Measurements from ENCODE around the gene KIFBP. TPM values are rescaled to one million over a fixed set of nuclear protein-coding genes. Genes with fewer than 3 reads are reported as not detected.
A peak's percentile ranks its signal among the peaks of the same experiment; 100 is the strongest.
"Not testable (repeated sequence)": the region's sequence is repeated elsewhere in the genome, so short reads cannot be mapped to it uniquely, and the experiment has no call there.

KIFBP gene
- total RNA-seq (26.7 TPM), polyA plus RNA-seq (ENCODE audit: insufficient read depth, low read depth, low replicate concordance) (25.6 TPM)
- long read RNA-seq, donor 1, partial matches to known transcripts = 0 of 4 reads
- long read RNA-seq, donor 1, other reads (novel, unspliced or antisense) = 0 of 4 reads
- long read RNA-seq, donor 2, transcript KIF1BP-201 (7 exons, 2,544 nt) = major isoform, 7 of 7 reads
- long read RNA-seq, donor 2, partial matches to known transcripts = 0 of 7 reads
- long read RNA-seq, donor 2, other reads (novel, unspliced or antisense) = 0 of 7 reads
- long read RNA-seq, donor 3, transcript KIF1BP-201 (7 exons, 2,544 nt) = major isoform, 10 of 12 reads
- long read RNA-seq, donor 3, partial matches to known transcripts = 0 of 12 reads
- long read RNA-seq, donor 3, other reads (novel, unspliced or antisense) = 0 of 12 reads
- long read RNA-seq, donor 4, transcript KIF1BP-201 (7 exons, 2,544 nt) = major isoform, 11 of 12 reads
- long read RNA-seq, donor 4, partial matches to known transcripts = 0 of 12 reads
- long read RNA-seq, donor 4, other reads (novel, unspliced or antisense) = 0 of 12 reads
- long read RNA-seq, donor 5, partial matches to known transcripts = 6 of 6 reads
- long read RNA-seq, donor 5, other reads (novel, unspliced or antisense) = 0 of 6 reads
- long read RNA-seq, donor 6, transcript KIF1BP-201 (7 exons, 2,544 nt) = major isoform, 12 of 13 reads
- long read RNA-seq, donor 6, partial matches to known transcripts = 0 of 13 reads
- long read RNA-seq, donor 6, other reads (novel, unspliced or antisense) = 0 of 13 reads
- long read RNA-seq, donor 7, transcript KIF1BP-201 (7 exons, 2,544 nt) = major isoform, 27 of 36 reads
- long read RNA-seq, donor 7, partial matches to known transcripts = 5 of 36 reads
- long read RNA-seq, donor 7, other reads (novel, unspliced or antisense) = 0 of 36 reads
- long read RNA-seq, donor 8, transcript KIF1BP-201 (7 exons, 2,544 nt) = major isoform, 5 of 6 reads
- long read RNA-seq, donor 8, partial matches to known transcripts = 0 of 6 reads
- long read RNA-seq, donor 8, other reads (novel, unspliced or antisense) = 0 of 6 reads
- long read RNA-seq, donor 9, transcript KIF1BP-201 (7 exons, 2,544 nt) = major isoform, 5 of 5 reads
- long read RNA-seq, donor 9, partial matches to known transcripts = 0 of 5 reads
- long read RNA-seq, donor 9, other reads (novel, unspliced or antisense) = 0 of 5 reads
- long read RNA-seq, donor 10, transcript KIF1BP-201 (7 exons, 2,544 nt) = major isoform, 7 of 9 reads
- long read RNA-seq, donor 10, partial matches to known transcripts = 0 of 9 reads
- long read RNA-seq, donor 10, other reads (novel, unspliced or antisense) = 0 of 9 reads

- Histone ChIP-seq H3K36me3 (ENCODE audit: control insufficient read depth in 2 of 3, insufficient read depth in 3 of 3, low read length in 3 of 3) (peaks cover 0 to 11% (median 3%) of the 10 kb centered on the region in 3 donors), H3K27me3 (ENCODE audit: control insufficient read depth, insufficient read depth, low read length) (no peaks in the 10 kb centered on the region), H3K4me1 (ENCODE audit: control insufficient read depth in 2 of 3, insufficient read depth in 2 of 3, low read depth in 1 of 3, low read length in 3 of 3) (peaks cover 0 to 11% (median 5%) of the 10 kb centered on the region in 3 donors), H3K27ac (ENCODE audit: low read depth in 2 of 2, low read length in 2 of 2) (peak within 1 kb of the TSS; percentile 32 to 79), H3K9ac (ENCODE audit: low read length in 3 of 3) (peak within 1 kb of the TSS; percentile 90 to 98 (median 91)), H3K4me3 (ENCODE audit: low read length in 3 of 3) (peak within 1 kb of the TSS; percentile 93 to 98 (median 97)), H3K9me3 (ENCODE audit: control insufficient read depth in 2 of 3, insufficient read depth in 1 of 3, low read length in 3 of 3) (no peaks in the 10 kb centered on the region)
- FAIRE-seq = peak; percentile 91
- intact Hi-C loops (cut with DNase I) = no loop called here
- peak; percentile 94 to 99 (median 97) for DNase-seq
- peak; percentile 41 for TF ChIP-seq CTCF (IDR thresholded peaks at IDR 0.05; ENCODE audit: borderline replicate concordance, extremely low read depth, insufficient read depth)
These were observed at the start of gene KIFBP for GRCh38 chr10:68988530-68989316. Gene KIFBP, plus strand, starts transcription at chr10:68988803. Its CDS starts 30 bp downstream, at chr10:68988833.

DNA sequence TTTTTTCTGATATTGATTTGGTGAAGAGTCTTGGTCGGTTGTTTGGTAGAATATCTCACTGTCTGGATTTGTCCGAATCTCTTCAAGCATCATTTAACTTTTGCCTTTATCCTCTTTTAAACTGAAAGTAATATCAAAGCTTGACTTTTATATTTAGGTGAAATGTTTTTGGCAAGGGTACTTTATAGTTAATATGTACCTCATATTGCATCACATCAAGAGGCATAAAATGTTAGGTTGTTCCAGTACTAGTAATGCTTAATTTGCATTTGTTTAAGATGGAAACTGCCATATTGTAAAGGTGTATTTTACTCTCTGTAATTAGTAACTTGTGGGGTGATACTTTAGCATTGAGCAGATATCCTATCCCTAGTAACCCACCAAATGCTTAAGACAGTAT, 49.7 kb upstream of the KIFBP start:
- Histone ChIP-seq H3K27ac (ENCODE audit: low read depth in 2 of 2, low read length in 2 of 2) (no peak overlapping the region), H3K4me1 (ENCODE audit: control insufficient read depth in 2 of 3, insufficient read depth in 2 of 3, low read depth in 1 of 3, low read length in 3 of 3) (no peaks in the 10 kb centered on the region), H3K27me3 (ENCODE audit: control insufficient read depth, insufficient read depth, low read length) (no peaks in the 10 kb centered on the region), H3K9me3 (ENCODE audit: control insufficient read depth in 2 of 3, insufficient read depth in 1 of 3, low read length in 3 of 3) (no peaks in the 10 kb centered on the region), H3K9ac (ENCODE audit: low read length in 3 of 3) (no peak overlapping the region), H3K36me3 (ENCODE audit: control insufficient read depth in 2 of 3, insufficient read depth in 3 of 3, low read length in 3 of 3) (peaks cover 0 to 8% (median 4%) of the 10 kb centered on the region in 3 donors), H3K4me3 (ENCODE audit: low read length in 3 of 3) (no peak overlapping the region)
- no peak for FAIRE-seq
- intact Hi-C loops (cut with DNase I) = no loop called here
- no peak for TF ChIP-seq CTCF (IDR thresholded peaks at IDR 0.05; ENCODE audit: borderline replicate concordance, extremely low read depth, insufficient read depth)
- DNase-seq = no peak

GRCh38 chr10:68940917-68941316, 47.7 kb upstream of the KIFBP start:
- FAIRE-seq; intact Hi-C loops (cut with DNase I); H3K9ac ChIP-seq (ENCODE audit: low read length in 3 of 3); H3K4me3 ChIP-seq (ENCODE audit: low read length in 3 of 3); H3K36me3 ChIP-seq (ENCODE audit: control insufficient read depth in 2 of 3, insufficient read depth in 3 of 3, low read length in 3 of 3); H3K27ac ChIP-seq (ENCODE audit: low read depth in 2 of 2, low read length in 2 of 2); H3K27me3 ChIP-seq (ENCODE audit: control insufficient read depth, insufficient read depth, low read length); H3K4me1 ChIP-seq (ENCODE audit: control insufficient read depth in 2 of 3, insufficient read depth in 2 of 3, low read depth in 1 of 3, low read length in 3 of 3); H3K9me3 ChIP-seq (ENCODE audit: control insufficient read depth in 2 of 3, insufficient read depth in 1 of 3, low read length in 3 of 3): not testable (repeated sequence)
- peak in 1 of 5 donors; percentile 6 for DNase-seq
